NCI-H2227 (cell line): ENCODE results near the gene TBXAS1.
"Not testable (repeated sequence)": the region's sequence is repeated elsewhere in the genome, so short reads cannot be mapped to it uniquely, and the experiment has no call there.

Source experiments
- DNase-seq: peaks from one replicate; lab custom pipeline; 2025; ENCODE audit not compliant: unreplicated experiment; lab: John Stamatoyannopoulos, UW

The TBXAS1 gene

DNA sequence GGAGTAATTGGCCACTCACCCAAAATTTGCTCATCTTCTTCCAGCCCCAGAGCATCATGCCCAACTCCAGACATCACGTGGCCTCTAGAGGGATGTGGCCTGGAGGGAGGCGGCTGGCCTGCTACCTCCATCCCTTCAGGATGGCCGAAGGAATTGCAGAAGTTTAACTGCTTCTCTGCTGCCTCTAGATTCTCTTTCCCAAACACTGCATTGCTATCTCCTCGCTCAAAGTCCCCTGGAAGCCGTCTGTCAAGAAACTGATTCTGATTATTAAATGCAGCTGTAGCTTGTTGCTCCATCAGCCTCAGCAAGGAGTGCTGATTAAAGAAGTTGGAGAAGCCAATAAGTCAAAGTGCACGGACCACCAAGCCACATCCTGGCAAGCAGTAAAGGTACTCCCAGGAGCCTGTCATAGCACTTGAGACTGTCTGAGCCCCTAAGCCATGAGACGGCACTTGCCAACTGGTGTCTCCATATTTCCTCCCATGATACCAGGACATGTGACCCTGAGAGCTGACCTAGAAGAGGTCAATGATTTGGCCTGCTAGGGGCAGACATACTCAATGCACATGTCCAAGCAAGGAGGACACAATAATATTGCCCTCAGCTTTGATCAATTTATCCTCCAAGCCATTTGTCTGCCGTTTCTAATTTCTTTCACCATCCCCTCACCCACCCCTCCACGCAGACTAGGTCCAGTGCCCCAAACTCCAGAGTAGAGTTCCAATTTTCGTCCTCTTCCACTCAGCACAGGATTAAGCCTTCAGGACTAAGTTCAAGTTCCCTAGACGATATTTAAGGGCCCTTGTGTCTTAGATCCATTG, 84.2 kb downstream of the TBXAS1 start:
- DNase-seq: no peak

DNA sequence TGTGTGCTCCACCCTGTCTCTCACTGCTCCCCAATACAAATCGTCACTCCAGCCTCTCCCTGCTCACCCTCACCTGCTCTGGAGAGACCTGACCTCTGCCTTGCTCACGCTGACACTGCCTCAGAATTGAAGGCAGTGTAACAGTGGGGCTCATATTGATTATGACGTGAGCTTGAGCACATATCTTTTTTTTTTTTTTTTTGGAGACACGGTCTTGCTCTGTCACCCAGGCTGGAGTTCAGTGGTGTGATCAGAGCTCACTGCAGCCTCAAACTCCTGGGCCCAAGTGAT, 84.7 kb downstream of the TBXAS1 start:
- DNase-seq: no peak

DNA sequence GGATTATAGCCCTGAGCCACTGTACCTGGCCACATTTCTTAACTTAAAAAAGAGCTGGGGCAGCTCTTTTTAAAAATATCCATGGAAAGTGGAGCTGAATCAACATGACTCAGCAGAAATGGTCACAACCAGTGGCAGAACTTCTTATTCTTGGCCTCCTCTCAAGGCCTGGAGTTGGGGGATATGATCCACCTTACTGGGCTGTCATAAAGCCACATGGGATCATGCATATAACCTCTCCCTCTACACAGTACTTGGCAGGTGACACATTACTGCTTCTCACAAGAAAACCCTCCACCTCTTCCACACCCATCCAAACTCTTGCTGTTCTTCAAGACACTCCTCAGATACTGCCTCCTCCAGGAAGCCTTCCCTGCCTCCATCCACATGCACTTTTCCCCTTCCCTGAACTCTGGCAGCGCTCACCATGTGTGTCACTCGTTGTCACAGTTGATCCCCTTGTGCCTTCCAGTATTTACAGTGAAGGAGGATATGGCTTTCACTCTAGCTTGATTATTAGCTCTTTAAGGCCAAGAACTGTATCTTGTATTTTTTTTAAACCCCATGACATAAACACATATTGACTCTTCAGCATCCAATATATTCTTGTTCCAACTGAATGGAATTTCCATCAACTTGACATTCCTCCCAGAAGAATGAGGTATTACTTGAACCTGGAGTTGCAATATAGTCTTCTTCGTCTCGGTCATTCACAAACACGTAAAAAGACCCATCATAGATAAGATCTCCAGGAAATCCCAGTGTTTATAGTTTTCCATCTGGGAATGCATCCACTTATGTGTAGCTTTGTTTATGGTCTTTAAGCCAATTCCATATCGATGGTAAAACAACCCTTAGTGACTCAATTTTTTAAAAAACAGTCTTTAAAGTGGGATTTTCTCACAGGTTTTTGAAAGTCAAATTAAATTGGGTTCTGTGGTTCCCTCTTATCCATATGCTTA, 85.5 kb downstream of the TBXAS1 start:
- no peak for DNase-seq

DNA sequence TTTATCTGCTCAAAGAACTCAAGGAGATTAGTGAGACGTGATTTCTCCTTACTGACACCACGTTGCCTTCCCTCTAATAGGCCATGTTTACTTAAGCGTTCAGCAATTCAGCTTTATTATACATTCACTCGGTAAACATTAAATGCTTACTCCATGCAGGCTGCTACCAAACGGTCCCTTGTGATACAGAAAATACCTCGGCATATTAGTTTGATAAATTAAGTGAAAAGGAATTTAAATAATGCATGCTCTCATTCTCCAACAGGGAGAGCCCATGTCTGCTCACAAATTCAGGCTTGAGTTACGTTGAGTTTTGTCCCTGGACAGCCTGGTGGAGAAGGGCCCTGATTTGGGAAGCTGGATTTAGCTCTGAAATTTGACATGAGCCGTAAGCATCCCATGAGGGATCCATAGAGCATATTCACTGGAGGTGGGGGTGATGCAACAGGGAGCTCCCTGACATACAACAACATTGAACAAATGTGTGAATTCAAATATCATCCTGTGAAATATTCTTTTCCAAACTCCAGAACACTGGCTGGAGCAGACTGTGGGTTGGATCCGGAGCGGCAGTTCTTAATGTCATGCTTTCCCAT, 86.3 kb downstream of the TBXAS1 start:
- no peak for DNase-seq

DNA sequence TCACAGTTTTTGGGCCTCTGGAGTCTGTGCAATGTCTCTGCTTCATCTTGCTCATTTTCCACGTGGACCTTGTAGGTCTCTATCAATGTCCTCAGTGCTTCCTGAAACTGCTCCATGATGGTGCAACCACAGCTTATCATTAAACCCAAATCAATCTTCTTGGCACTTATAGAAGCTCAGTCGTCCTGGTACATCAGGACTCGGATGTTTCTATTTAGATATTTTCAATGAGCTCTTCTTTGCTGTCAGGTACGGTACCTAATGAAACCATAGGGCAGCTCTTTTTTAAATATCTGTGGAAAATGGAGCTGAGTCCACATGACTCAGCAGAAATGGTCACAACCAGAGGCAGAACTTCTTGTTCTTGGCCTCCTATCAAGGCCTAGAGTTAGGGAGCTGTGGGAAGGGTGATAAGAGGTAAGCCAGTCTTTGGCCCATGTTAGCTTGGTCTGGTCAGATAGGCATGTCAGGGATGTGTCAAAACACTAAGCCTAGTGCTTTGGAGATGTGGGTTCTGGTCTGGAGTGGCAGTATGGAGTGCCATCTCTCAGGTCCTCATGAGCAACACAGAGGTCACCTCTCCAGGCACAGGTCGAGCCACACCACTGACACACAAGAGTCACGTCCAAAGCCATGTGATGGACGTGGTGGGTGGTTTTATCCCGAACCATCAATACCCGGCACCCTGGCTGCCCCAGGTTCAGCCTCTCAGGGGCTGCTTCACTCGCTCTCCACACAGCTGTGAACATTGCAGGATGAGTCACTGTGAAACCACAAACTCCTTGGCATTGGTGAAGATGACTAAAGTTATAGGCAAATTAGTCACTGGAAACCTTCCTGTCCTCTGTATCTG, 87.0 kb downstream of the TBXAS1 start:
- DNase-seq: no peak

DNA sequence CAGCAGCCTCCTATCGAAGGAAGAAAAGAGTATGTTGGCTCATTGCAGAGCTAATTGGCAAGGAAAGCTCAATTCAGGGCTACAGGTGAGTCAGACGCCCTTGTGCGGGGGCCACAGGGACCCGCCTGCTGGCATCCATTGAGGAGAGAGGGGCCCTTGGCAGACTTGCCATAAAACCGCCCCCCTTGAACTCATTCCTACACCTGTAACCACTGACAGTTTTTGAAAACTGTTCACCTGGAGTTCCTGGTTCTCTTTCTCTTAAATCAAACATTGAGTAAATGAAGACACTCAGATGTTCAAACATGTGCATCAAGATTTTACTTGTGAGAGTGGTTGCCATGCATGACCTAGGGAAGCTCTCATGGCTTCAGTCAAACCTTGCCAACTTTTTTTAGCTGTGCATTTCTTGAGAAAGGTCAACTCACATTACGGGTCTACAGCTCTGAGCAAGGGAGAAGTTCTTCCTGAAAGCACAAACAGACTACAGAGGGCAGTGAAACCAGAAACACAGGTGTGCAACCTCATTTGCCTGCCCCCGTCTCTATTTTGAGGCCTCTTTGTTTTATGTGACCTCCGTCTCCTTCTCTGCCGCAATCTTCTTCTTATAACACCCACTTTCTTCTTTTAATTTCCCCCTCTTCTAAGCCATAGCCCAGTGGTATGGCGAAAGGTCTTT, 87.8 kb downstream of the TBXAS1 start:
- no peak for DNase-seq

DNA sequence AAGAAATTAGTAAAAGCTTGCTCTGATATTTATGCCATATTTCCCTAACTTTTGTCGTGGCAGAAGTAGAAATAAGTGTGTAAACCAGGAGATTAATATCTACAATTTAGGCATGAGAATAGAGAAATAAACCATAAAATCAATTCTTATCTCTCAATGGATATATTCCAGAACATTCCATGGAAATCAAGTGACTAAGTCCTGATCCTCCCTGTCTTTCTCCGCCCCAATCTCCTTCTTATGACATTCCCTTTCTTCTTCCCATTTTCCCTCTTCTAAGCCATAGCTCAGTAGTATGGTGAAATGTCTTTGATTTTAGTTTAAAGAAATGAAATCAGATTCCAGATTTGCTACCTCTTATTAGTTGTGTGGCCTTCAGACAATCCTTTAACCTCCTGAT, 88.8 kb downstream of the TBXAS1 start:
- no peak for DNase-seq

DNA sequence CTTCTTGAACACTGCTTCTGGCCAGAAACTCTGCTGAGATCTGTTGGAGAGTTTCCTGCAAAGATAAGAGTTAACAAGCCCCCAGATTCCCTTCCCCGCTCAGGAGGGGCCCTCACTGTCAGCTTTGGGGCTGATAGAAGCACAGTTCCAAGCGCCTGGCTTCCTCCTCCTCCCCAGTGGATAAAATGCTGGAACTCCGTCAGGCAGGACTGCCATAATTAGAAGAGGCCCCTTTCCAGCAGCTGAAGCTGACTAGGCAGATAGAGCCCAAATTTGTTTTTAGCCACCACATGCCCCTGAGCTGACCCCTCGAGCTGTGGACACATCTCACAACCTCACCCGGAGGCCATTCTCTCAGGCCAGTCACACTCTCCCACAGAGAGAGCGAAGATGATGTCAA, 89.4 kb downstream of the TBXAS1 start:
- DNase-seq: no peak

DNA sequence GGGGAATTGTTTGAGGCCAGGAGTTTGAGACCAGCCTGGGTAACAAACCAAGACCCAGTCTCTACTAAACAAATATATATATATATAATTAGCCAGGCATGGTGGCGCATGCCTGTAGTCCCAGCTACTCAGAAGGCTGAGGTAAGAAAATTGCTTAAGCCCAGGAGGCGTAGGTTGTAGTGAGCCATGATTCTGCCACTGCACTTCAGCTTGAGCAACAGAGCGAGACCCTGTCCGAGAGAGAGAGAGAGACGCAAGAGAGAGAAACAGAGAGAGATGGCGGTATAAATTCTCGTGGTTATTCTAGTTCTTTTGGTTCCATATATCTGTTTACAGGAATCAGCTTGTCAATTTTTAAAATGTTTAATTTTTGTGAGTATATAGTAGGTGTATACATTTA, 94.0 kb downstream of the TBXAS1 start:
- DNase-seq: no peak

DNA sequence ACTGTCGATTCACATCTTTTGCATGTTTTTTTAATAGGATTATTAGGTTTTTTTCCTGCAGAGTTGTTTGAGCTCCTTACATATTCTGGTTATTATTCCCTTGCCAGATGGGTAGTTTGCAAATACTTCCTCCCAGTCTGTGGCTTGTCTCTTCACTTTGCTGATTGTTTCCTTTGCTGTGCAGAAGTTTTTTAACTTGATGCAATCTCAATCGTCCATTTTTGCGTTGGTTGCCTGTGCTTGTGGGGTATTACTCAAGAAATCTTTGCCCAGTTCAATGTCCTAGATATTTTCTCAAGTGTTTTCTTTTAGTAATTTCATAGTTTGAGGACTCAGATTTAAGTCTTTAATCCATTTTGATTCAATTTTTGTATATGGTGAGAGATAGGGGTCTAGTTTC, 95.4 kb downstream of the TBXAS1 start:
- no peak for DNase-seq

DNA sequence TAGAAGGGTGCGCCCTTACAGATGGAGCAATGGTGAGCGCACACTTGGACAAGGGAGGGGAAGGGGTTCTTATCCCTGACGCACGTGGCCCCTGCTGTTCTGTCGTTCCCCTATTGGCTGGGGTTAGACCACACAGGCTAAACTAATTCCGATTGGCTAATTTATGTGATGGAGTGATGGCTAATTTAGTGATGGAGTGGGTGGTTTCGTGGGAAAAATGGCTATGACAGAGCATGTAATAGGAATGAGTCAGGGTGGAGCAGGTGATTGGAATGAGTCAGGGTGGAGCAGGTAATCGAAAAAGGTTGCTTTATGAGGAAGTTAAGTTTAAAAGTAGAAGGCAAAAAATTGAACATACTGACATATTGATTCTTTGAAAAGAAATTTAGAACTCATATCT, 100.2 kb downstream of the TBXAS1 start:
- DNase-seq: not testable (repeated sequence)

DNA sequence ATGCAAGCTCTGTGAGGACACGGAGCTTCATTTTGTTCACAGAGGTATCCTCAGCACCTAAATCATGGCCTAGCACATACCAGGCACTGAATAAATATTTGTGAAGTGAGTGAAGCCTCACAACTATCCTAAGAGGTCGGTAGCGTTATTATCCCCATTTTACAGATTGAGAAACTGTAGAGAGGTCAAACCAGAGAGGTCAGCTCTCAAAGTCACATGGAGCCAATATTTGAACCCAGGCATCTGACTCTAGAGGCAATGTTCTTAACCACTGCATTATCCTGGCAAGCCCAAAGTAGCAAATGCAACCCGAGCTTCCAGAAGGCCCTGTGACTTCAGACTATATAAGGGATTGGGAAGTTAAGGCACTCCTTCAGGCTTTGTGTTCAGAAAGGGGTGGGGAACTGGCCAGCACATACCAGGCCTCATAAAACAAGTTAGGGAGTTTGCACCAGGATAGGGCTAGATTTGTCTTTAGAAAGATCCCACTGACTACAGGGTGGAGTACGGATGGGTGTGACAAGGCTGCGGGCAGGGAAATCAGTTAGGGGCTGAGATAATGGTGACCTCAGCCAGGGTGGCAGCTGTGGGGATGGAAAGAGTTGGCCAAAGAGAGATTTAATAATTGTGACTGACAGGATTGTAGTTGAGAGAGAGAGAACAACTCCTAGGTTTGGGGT, 101.4 kb downstream of the TBXAS1 start:
- no peak for DNase-seq

DNA sequence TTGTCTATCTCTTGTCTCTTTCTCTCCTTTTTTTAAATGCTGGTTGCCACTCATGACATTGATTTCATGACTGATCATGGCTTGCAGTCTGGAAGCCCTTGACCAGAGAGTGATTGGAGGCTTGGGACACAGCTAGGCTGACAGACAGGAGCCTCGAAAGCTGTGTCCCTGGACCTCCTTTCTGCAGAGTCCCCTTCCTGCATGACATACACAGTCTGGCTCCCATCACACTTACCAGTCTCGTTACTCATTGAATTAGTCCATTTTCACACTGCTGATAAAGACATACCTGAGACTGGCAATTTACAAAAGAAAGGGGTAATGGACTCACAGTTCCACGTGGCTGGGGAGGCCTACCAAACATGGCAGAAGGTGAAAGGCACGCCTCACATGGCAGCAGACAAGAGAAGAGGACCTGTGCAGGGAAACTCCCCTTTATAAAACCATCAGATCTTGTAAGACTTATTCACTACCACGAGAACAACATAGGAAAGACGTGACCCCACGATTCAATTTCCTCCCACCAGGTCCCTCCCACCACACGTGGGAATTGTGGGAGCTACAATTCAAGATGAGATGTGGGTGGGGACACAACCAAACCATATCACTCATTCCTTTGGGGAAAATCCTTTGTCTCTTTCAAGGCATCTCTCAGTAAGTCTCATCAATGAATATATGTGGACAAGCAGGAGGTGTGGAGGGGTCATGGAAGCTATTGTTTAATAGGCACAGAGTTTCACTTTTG, 102.3 kb downstream of the TBXAS1 start:
- DNase-seq: no peak

DNA sequence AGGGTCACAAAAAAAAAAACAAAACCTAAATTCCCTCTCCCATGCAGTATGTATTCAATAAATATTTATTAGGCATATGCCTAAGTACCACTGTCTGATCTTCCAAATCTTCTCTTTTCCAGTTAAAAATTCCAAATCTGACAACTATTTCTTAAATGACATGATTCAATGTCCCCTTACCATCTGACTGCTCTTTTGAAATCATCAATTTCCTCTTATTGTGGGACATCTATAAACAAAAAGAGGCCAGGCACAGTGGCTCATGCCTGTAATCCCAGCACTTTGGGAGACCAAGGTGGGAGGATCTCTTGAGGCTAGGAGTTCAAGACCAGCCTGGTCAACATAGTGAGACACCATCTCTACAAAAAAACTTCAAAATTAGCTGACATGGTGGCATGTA, 103.5 kb downstream of the TBXAS1 start:
- no peak for DNase-seq

DNA sequence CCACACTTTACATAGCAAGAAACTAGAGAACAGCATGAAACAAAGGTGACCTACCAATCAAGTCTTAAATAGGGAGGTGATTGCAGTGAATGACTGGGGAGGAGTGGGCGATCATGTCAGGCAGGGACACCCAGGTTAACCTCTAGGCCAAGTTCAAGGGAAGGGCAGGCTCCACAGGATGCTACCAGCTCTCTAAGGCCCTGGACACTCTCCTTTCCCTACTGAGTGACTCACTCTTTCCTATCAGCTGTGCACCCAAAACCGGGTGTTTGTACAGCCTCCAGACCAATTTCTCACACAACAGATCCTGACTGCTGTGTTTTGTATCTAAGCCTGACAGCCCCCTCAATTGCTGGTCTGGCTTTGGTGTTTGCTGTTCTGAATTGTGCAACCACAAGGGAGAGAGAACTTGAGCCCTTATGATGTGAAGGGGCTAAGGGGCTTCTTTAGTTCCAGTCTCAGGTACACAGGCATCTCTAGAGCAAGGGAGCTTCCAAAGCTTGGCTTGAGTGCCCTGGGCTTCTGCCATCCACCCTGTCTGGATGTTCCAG, 107.8 kb downstream of the TBXAS1 start:
- no peak for DNase-seq

DNA sequence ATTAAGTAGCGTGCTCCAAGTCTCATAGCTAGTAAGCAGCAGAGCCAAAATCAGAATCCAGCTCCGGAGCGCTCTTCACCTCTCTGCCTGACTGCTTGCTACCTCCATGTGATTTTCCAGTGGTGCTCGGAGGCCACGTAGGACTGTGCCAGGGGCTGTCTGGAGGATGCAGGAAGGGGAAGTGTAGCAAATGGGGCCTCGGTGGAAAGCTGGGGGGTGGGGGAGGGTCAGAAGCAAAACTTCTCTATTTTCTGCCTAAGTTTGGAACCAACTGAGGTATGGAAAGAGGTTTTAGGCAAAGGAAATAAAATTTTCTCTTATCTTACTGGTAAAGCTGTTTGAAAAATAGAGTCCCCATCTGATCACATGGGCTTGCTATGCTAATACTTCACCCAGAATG, 108.7 kb downstream of the TBXAS1 start:
- no peak for DNase-seq

DNA sequence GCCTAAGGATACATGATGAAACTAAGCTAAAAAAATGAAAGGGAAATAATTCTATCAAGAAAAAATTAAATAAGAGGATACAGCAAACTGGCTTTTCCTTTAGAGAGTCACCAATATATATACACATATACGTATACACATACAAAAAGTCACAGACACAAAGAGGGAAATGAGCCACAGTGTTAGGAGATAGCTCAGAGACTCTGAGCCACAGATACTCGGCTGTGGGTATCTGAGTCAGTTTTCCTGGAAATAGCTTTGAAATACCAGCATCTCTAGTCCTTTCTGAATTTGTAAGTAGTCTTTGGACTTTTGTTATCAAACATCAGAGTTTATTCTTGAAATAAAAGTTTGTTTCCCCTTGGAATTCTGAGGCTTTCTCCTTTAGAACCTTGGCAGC, 111.8 kb downstream of the TBXAS1 start:
- DNase-seq: no peak

DNA sequence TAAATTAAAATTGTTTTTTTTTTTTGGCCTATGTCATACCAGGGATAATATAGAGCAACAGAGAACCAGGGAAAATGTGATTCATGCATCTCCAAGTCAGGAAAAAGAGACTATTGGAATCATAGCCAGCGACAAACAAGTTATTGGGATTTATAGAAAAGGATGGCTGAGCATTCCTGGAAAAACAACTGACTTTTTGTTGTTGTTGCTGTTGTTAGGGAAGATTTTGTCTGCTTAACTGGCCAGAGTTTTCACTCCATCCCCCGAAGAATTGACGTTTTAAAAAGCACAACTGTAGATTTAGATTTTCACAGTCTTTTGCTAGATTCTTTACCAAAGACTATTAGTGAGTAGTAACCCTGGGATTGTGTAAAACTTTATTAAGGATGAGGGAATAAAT, 112.4 kb downstream of the TBXAS1 start:
- no peak for DNase-seq

DNA sequence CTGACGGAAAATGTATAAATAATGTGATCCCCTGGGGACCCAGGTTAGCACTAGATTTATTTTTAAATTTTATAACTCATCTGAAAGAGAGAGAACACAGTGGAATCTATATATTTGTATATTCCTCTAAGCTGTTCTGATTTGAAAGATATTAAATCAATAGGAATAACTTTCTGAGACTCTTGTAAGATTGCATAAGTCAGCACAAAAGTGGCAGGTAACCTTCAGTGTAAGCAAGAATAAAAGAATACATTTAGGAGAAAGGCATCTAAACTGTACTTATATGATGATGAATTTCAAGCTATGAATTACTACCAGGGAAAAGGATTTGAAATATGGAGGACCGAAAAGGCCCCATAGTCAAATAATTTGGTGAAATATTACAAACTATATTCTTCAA, 112.8 kb downstream of the TBXAS1 start:
- no peak for DNase-seq
